HepG2 (cell line): ENCODE measurements around the gene EXOC3L2. TPM values are rescaled to one million over a fixed set of nuclear protein-coding genes. Genes with fewer than 3 reads are reported as not detected.

Experiments used
- ARNT2 ChIP-seq: sonication (generic); formaldehyde crosslinking; IDR thresholded peaks from 2 replicates; pipeline ENCODE4 v1.8.0; 2022; ENCODE audit warnings: mild to moderate bottlenecking, low read depth, missing genetic modification reagents, moderate library complexity
- ARNTL ChIP-seq: sonication (generic); formaldehyde crosslinking; IDR thresholded peaks from 2 replicates; pipeline ENCODE4 v1.4.0; 2020; ENCODE audit warnings: mild to moderate bottlenecking, missing genetic modification reagents
- ATF1 ChIP-seq: IDR thresholded peaks from 2 replicates; pipeline ENCODE4 v1.6.1; 2016; ENCODE audit warnings: mild to moderate bottlenecking, control low read depth
- ATF7-NPFF ChIP-seq: sonication (generic); formaldehyde crosslinking; IDR thresholded peaks from 2 replicates; pipeline ENCODE4 v1.8.1; 2023; ENCODE audit warnings: mild to moderate bottlenecking, low read depth, missing genetic modification reagents, moderate library complexity
- MAFG ChIP-seq: sonication (generic); formaldehyde crosslinking; IDR thresholded peaks from 2 replicates; pipeline ENCODE4 v1.5.1; 2020; ENCODE audit warnings: mild to moderate bottlenecking, missing genetic modification reagents
- MYNN ChIP-seq: sonication (generic); formaldehyde crosslinking; IDR thresholded peaks from 2 replicates; pipeline ENCODE4 v1.4.0; 2020; ENCODE audit warnings: mild to moderate bottlenecking, low read depth, missing genetic modification reagents
- RBM22 ChIP-seq: fragments of 200-400 bp; formaldehyde crosslinking; optimal IDR thresholded peaks from 2 replicates; pipeline ENCODE3; 2017; ENCODE audit warnings: mild to moderate bottlenecking, low read length, moderate library complexity
- REL ChIP-seq: sonication (generic); formaldehyde crosslinking; conservative IDR thresholded peaks from 2 replicates; pipeline ENCODE4 v1.8.0; 2022; ENCODE audit warnings: mild to moderate bottlenecking, missing genetic modification reagents, moderate library complexity
- TP53 ChIP-seq: sonication (generic); formaldehyde crosslinking; conservative IDR thresholded peaks from 2 replicates; pipeline ENCODE4 v1.4.0; 2020; ENCODE audit warnings: missing genetic modification reagents
- USF2 ChIP-seq, 2 experiments: sonication (generic) in 1 of 2; formaldehyde crosslinking in 1 of 2; IDR thresholded peaks; 2 replicates each; pipeline versions ENCODE4 v1.5.1 to v1.6.1; 2011 to 2020; ENCODE audit warnings: borderline replicate concordance in 1 of 2, low read depth in 1 of 2, low read length in 1 of 2, mild to moderate bottlenecking in 1 of 2, missing genetic modification reagents in 1 of 2, moderate library complexity in 1 of 2
- ZKSCAN8 ChIP-seq: IDR thresholded peaks from 2 replicates; pipeline ENCODE4 v1.6.1; 2016; ENCODE audit warnings: borderline replicate concordance, missing genetic modification reagents, missing compliant biosample characterization
- ZMYM3 ChIP-seq: sonication (generic); formaldehyde crosslinking; IDR thresholded peaks from 2 replicates; pipeline ENCODE4 v1.5.1; 2020; ENCODE audit warnings: mild to moderate bottlenecking, missing genetic modification reagents
- ZNF101 ChIP-seq: sonication (generic); formaldehyde crosslinking; IDR thresholded peaks from 2 replicates; pipeline ENCODE4 v1.4.0; 2020; ENCODE audit warnings: mild to moderate bottlenecking, low read depth, missing genetic modification reagents, borderline replicate concordance
- ZNF773 ChIP-seq: sonication (generic); formaldehyde crosslinking; IDR thresholded peaks from 2 replicates; pipeline ENCODE4 v1.4.0; 2020; ENCODE audit warnings: missing genetic modification reagents, borderline replicate concordance
- polyA plus RNA-seq, 8 experiments: library from polyadenylated mRNA; depleted of rRNA in 3 of 8; stranded (reverse) in 7 of 8; unstranded in 1 of 8; fragments of >200 nt; fragmentation: Illumina TruSeq in 4 of 8; extraction: Trizol in 4 of 8; gene quantifications; 2 replicates each; pipeline versions ENCODE4 v1.2.1 to v1.2.3, GENCODE V29; 2011 to 2016; ENCODE audit warnings: low read depth in 4 of 8, missing spikeins in 1 of 8, mixed read lengths in 1 of 8; ENCODE audit not compliant: insufficient read depth in 1 of 8
- total RNA-seq, 5 experiments: library from RNA; depleted of rRNA; stranded (reverse); fragments of >200 nt; fragmentation: Illumina TruSeq; extraction: Trizol; gene quantifications; 2 replicates each; pipeline ENCODE4 v1.2.3, GENCODE V29; 2016; ENCODE audit warnings: low read depth in 1 of 5
- TF ChIP-seq, protein P1 (sequence below): sonication (generic); formaldehyde crosslinking; IDR thresholded peaks from 2 replicates; pipeline ENCODE4 v1.4.0; 2020; ENCODE audit warnings: missing genetic modification reagents, borderline replicate concordance
- TF ChIP-seq, protein P2 (sequence below): IDR thresholded peaks from 2 replicates; pipeline ENCODE4 v1.4.0; 2020; ENCODE audit warnings: mild to moderate bottlenecking, missing genetic modification reagents

The EXOC3L2 gene
- total and polyA plus RNA-seq, 2 of the 13 experiments (the other 11 are each of a cell fraction or from before 2014, with no cell fraction given) = 0.21 TPM; not detected in 1

- TF ChIP-seq ATF7-NPFF (CRISPR knock-in tag) = no peak
- TF ChIP-seq ARNT2 (CRISPR knock-in tag) = no peak
- TF ChIP-seq MYNN (CRISPR knock-in tag) = no peak
- TF ChIP-seq, protein P1, sequence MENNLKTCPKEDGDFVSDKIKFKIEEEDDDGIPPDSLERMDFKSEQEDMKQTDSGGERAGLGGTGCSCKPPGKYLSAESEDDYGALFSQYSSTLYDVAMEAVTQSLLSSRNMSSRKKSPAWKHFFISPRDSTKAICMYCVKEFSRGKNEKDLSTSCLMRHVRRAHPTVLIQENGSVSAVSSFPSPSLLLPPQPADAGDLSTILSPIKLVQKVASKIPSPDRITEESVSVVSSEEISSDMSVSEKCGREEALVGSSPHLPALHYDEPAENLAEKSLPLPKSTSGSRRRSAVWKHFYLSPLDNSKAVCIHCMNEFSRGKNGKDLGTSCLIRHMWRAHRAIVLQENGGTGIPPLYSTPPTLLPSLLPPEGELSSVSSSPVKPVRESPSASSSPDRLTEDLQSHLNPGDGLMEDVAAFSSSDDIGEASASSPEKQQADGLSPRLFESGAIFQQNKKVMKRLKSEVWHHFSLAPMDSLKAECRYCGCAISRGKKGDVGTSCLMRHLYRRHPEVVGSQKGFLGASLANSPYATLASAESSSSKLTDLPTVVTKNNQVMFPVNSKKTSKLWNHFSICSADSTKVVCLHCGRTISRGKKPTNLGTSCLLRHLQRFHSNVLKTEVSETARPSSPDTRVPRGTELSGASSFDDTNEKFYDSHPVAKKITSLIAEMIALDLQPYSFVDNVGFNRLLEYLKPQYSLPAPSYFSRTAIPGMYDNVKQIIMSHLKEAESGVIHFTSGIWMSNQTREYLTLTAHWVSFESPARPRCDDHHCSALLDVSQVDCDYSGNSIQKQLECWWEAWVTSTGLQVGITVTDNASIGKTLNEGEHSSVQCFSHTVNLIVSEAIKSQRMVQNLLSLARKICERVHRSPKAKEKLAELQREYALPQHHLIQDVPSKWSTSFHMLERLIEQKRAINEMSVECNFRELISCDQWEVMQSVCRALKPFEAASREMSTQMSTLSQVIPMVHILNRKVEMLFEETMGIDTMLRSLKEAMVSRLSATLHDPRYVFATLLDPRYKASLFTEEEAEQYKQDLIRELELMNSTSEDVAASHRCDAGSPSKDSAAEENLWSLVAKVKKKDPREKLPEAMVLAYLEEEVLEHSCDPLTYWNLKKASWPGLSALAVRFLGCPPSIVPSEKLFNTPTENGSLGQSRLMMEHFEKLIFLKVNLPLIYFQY (CRISPR knock-in tag) = no peak
- TF ChIP-seq ZKSCAN8 (CRISPR knock-in tag) = no peak
- no peak for TF ChIP-seq MAFG (CRISPR knock-in tag)
- no peak for TF ChIP-seq RBM22
- TF ChIP-seq ZMYM3 (CRISPR knock-in tag) = peak; percentile 69; the same call in 1 of the 2 replicates
- no peak for TF ChIP-seq ZNF773 (CRISPR knock-in tag)
- TF ChIP-seq ARNTL (CRISPR knock-in tag) = peak; percentile 65; the same call in 1 of the 2 replicates
- no peak for TF ChIP-seq USF2 (IDR thresholded peaks at IDR 0.05; ENCODE audit: low read depth, low read length)
- TF ChIP-seq USF2 (CRISPR knock-in tag; IDR thresholded peaks at IDR 0.05; ENCODE audit: borderline replicate concordance) = peak; percentile 59; the same call in 1 of the 2 replicates
- TF ChIP-seq ATF1 (CRISPR knock-in tag) = no peak
- TF ChIP-seq TP53 (CRISPR knock-in tag) = no peak
- no peak for TF ChIP-seq ZNF101 (CRISPR knock-in tag)
- no peak for TF ChIP-seq REL
- TF ChIP-seq, protein P2, sequence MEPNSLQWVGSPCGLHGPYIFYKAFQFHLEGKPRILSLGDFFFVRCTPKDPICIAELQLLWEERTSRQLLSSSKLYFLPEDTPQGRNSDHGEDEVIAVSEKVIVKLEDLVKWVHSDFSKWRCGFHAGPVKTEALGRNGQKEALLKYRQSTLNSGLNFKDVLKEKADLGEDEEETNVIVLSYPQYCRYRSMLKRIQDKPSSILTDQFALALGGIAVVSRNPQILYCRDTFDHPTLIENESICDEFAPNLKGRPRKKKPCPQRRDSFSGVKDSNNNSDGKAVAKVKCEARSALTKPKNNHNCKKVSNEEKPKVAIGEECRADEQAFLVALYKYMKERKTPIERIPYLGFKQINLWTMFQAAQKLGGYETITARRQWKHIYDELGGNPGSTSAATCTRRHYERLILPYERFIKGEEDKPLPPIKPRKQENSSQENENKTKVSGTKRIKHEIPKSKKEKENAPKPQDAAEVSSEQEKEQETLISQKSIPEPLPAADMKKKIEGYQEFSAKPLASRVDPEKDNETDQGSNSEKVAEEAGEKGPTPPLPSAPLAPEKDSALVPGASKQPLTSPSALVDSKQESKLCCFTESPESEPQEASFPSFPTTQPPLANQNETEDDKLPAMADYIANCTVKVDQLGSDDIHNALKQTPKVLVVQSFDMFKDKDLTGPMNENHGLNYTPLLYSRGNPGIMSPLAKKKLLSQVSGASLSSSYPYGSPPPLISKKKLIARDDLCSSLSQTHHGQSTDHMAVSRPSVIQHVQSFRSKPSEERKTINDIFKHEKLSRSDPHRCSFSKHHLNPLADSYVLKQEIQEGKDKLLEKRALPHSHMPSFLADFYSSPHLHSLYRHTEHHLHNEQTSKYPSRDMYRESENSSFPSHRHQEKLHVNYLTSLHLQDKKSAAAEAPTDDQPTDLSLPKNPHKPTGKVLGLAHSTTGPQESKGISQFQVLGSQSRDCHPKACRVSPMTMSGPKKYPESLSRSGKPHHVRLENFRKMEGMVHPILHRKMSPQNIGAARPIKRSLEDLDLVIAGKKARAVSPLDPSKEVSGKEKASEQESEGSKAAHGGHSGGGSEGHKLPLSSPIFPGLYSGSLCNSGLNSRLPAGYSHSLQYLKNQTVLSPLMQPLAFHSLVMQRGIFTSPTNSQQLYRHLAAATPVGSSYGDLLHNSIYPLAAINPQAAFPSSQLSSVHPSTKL = 0 out of 2 replicates have a peak, but pooled peaks have one; percentile 20
- TF ChIP-seq, all 625 proteins: peak for 34
Measured at GRCh38 chr19:45279587-45280192, 34.5 kb upstream of the EXOC3L2 start (continued).
